GM12891 (cell line): ENCODE data around the gene CCDC178.

Experiments
- DNase-seq: peaks from one replicate; pipeline ENCODE4 v3.0.0; 2011; ENCODE audit warnings: low spot score; ENCODE audit not compliant: insufficient read length
- FAIRE-seq: peaks from 2 replicates; lab custom pipeline; 2011; peaks lifted over from hg19 to GRCh38; lab: Jason Lieb, UNC
- PAX5 ChIP-seq: IDR thresholded peaks from 2 replicates; pipeline ENCODE4 v1.6.1; 2011; ENCODE audit warnings: low read length, moderate library complexity, mild to moderate bottlenecking; ENCODE audit not compliant: insufficient read depth, severe bottlenecking
- POLR2A ChIP-seq: IDR thresholded peaks from 2 replicates; pipeline ENCODE4 v1.6.1; 2011; ENCODE audit warnings: low read depth, low read length, control low read depth
- POLR2AphosphoS5 ChIP-seq: IDR thresholded peaks from 2 replicates; pipeline ENCODE4 v1.6.1; 2011; ENCODE audit warnings: low read depth, low read length, control low read depth
- POU2F2 ChIP-seq: IDR thresholded peaks from 2 replicates; pipeline ENCODE4 v1.6.1; 2011; ENCODE audit warnings: low read depth, mild to moderate bottlenecking, control low read depth, low read length, moderate library complexity
- SPI1 ChIP-seq: IDR thresholded peaks from 2 replicates; pipeline ENCODE4 v1.6.1; 2011; ENCODE audit warnings: low read depth, low read length, control low read depth
- TAF1 ChIP-seq: IDR thresholded peaks from 2 replicates; pipeline ENCODE4 v1.6.1; 2011; ENCODE audit warnings: low read depth, low read length, control low read depth

CCDC178 gene

GRCh38 chr18:33317640-33318039 is 122.9 kb downstream of the CCDC178 start:
- FAIRE-seq: no peak
- DNase-seq: no peak

GRCh38 chr18:33316146-33316587 is 124.4 kb downstream of the CCDC178 start:
- DNase-seq (no peak), FAIRE-seq (no peak)
- TF ChIP-seq PAX5: no peak
- no peak for TF ChIP-seq SPI1
- no peak for TF ChIP-seq POLR2A
- no peak for TF ChIP-seq TAF1
- TF ChIP-seq POLR2AphosphoS5: no peak
- no peak for TF ChIP-seq POU2F2

More at GRCh38 chr18:33317640-33318039, 122.9 kb downstream of the CCDC178 start:
- TF ChIP-seq POLR2AphosphoS5 (no peak), POLR2A (no peak), TAF1 (no peak), POU2F2 (no peak), PAX5 (no peak), SPI1 (no peak)

- DNase-seq (no peak), FAIRE-seq (no peak)
- TF ChIP-seq PAX5: no peak
- TF ChIP-seq TAF1: no peak
- no peak for TF ChIP-seq SPI1
- TF ChIP-seq POLR2AphosphoS5: no peak
- TF ChIP-seq POLR2A: no peak
- TF ChIP-seq POU2F2: no peak
Observed at GRCh38 chr18:33307520-33307919, 133.0 kb downstream of the CCDC178 start.

GRCh38 chr18:33304277-33304676 is 136.2 kb downstream of the CCDC178 start:
- TF ChIP-seq POU2F2: no peak
- no peak for TF ChIP-seq POLR2AphosphoS5
- FAIRE-seq (no peak), DNase-seq (no peak)

- DNase-seq: no peak
- FAIRE-seq: no peak
- no peak for TF ChIP-seq POU2F2
- TF ChIP-seq PAX5: no peak
- TF ChIP-seq POLR2AphosphoS5: no peak
- TF ChIP-seq TAF1: no peak
- TF ChIP-seq POLR2A: no peak
- no peak for TF ChIP-seq SPI1
Observed at GRCh38 chr18:33291539-33291938, 149.0 kb downstream of the CCDC178 start.

- no peak for TF ChIP-seq POLR2AphosphoS5
- TF ChIP-seq PAX5: no peak
- TF ChIP-seq SPI1: no peak
- TF ChIP-seq POLR2A: no peak
- no peak for TF ChIP-seq TAF1
- TF ChIP-seq POU2F2: no peak
- FAIRE-seq (no peak), DNase-seq (no peak)
Observed at GRCh38 chr18:33288082-33288716, 152.3 kb downstream of the CCDC178 start.

GRCh38 chr18:33282709-33283333 is 157.7 kb downstream of the CCDC178 start:
- no peak for TF ChIP-seq POU2F2
- TF ChIP-seq POLR2A: no peak
- TF ChIP-seq TAF1: no peak
- TF ChIP-seq PAX5: no peak
- no peak for TF ChIP-seq SPI1
- TF ChIP-seq POLR2AphosphoS5: no peak
- FAIRE-seq (no peak), DNase-seq (no peak)

GRCh38 chr18:33282142-33282541 is 158.4 kb downstream of the CCDC178 start:
- no peak for DNase-seq
- TF ChIP-seq POLR2AphosphoS5 (no peak), TAF1 (no peak)
- FAIRE-seq: no peak

GRCh38 chr18:33277431-33277830 is 163.1 kb downstream of the CCDC178 start:
- FAIRE-seq (no peak), DNase-seq (no peak)
- TF ChIP-seq SPI1 (no peak), POLR2A (no peak), PAX5 (no peak), POU2F2 (no peak), TAF1 (no peak), POLR2AphosphoS5 (no peak)

- FAIRE-seq: no peak
- DNase-seq: no peak
- TF ChIP-seq POLR2A (no peak), TAF1 (no peak), SPI1 (no peak), POU2F2 (no peak), POLR2AphosphoS5 (no peak), PAX5 (no peak)
Observed at GRCh38 chr18:33275843-33276242, 164.7 kb downstream of the CCDC178 start.
